ENCODE measurements around the gene DCLK1.

The DCLK1 gene

GRCh38 chr13:36057041-36057440, 74.1 kb downstream of the DCLK1 start:
- H3K4me3 ChIP-seq (ENCODE audit: low read depth, low read length): no peak overlapping the region
- no peak for TF ChIP-seq CTCF (IDR thresholded peaks at IDR 0.05; ENCODE audit: borderline replicate concordance, insufficient read depth, low read depth, low read length)

GRCh38 chr13:36055366-36055765, 75.8 kb downstream of the DCLK1 start:
- TF ChIP-seq CTCF (IDR thresholded peaks at IDR 0.05; ENCODE audit: borderline replicate concordance, insufficient read depth, low read depth, low read length): no peak
- no peak overlapping the region for H3K4me3 ChIP-seq (ENCODE audit: low read depth, low read length)

DNA sequence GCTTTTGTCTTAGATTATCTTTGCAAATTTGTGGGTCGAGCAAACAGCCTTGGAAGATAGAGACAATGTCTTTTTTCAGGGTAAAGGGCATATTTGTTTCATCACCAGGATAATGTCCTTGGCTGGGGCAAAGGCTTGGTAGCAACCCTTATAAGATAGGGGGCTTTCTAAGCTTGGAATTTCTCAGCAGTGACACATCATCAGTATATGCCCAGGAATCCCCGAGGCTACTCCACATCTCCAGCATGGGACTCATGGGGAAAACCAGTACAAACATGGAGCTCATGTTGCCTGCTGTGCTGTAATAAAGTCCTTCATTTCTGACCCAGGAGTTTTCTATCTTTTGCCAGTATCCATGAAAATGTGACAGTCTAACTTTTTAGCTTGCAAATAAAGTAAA, 77.1 kb downstream of the DCLK1 start:
- H3K4me3 ChIP-seq (ENCODE audit: low read depth, low read length): no peak overlapping the region
- no peak for TF ChIP-seq CTCF (IDR thresholded peaks at IDR 0.05; ENCODE audit: borderline replicate concordance, insufficient read depth, low read depth, low read length)

DNA sequence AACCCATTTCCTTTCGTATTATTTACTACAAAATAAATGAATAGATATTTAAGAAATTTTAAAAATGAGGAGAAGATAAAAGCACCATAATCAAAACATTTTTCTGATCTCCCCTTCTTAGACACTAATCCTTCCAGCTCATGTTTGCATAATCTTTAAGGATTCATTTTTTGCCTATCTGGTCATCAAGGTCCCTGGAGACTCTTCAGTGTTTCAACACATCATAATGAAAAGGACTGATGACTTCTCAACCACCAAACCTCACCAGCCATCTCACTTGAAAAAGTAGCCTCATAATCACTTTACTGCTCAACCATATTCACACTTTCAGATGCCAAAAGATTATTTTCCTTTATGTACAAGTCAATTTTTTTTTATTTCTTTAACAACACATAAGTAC, 80.1 kb downstream of the DCLK1 start:
- no peak overlapping the region for H3K4me3 ChIP-seq (ENCODE audit: low read depth, low read length)
- no peak for TF ChIP-seq CTCF (IDR thresholded peaks at IDR 0.05; ENCODE audit: borderline replicate concordance, insufficient read depth, low read depth, low read length)

DNA sequence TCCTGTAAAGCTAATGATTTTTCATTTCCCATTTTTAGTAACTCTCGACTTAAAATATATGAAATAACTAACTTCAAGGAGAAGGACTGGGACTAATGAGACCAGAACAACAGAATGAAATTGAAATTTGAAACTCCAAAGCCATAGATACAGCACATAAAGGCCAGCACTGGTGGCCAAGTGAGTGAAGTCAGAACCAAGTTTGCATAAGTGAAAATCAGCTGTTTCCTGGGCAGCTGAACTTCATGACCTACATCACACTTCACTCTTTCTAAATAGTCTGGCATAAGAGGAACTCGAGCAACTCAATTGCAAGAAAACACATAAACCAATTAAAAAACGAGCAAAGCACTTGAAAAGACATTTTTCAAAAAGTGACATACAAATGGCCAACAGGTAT, 84.5 kb downstream of the DCLK1 start:
- H3K4me3 ChIP-seq (ENCODE audit: low read depth, low read length): no peak overlapping the region
- no peak for TF ChIP-seq CTCF (IDR thresholded peaks at IDR 0.05; ENCODE audit: borderline replicate concordance, insufficient read depth, low read depth, low read length)

DNA sequence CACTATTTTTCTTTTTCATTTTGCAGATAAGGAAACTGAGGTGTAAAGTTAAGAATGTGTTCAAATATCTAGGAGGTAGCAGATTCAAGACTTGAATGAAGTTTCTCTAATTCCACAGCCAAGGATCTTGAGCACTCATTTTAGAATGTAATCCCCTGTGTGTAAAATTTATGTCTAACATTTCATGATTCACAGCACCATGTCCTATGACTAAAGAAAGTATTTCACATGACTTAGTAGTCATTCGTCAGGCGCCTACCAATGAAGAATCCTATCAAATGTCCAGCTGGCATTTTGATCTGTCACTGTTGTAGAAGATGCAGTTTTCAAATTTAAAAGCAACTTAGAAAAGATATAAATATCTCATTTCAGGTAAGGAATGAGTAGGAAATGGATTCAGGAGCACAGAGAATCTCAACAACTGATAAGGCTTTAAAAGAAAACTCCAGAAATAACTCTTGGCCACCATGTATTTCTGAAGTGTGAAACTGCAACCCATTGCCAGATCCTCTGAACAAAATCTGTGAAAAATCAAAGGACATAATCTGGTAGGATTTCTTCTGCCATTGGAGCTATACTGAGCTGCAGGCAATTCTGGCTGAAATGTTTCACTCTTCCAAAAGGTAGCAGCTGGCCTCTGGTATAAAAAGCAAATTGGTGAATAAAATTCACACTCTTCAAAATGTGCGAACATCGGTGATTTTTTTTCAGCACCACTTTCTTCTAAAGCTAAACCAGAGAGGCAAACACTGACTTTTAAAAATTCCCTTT, 92.2 kb downstream of the DCLK1 start:
- no peak for TF ChIP-seq CTCF (IDR thresholded peaks at IDR 0.05; ENCODE audit: borderline replicate concordance, insufficient read depth, low read depth, low read length)
- H3K4me3 ChIP-seq (ENCODE audit: low read depth, low read length): no peak overlapping the region

- no peak for TF ChIP-seq CTCF (IDR thresholded peaks at IDR 0.05; ENCODE audit: borderline replicate concordance, insufficient read depth, low read depth, low read length)
Observed at GRCh38 chr13:36033035-36033434, 98.1 kb downstream of the DCLK1 start.

More at GRCh38 chr13:36033035-36033434, 98.1 kb downstream of the DCLK1 start:
- H3K4me3 ChIP-seq (ENCODE audit: low read depth, low read length): no peak overlapping the region
